Kidney (tissue), 14 donors: ENCODE measurements around the gene NOL12. TPM values are rescaled to one million over a fixed set of nuclear protein-coding genes. Genes with fewer than 3 reads are reported as not detected.

Experiments used
- DNase-seq, 5 donors: peaks; one replicate each; pipeline ENCODE4 v3.0.0-alpha.2; 2013 to 2020
- FAIRE-seq: peaks from 2 replicates; lab custom pipeline; 2012; peaks lifted over from hg19 to GRCh38; lab: Jason Lieb, UNC
- H3K27ac ChIP-seq, 2 donors: one replicate each; pipeline ENCODE4 v1.7.0; 2013; ENCODE audit warnings: low read depth in 2 of 2, low read length in 2 of 2, inconsistent platforms in 1 of 2
- H3K27me3 ChIP-seq: one replicate; pipeline ENCODE4 v1.7.1; 2013; ENCODE audit warnings: low read length, inconsistent platforms; ENCODE audit not compliant: control insufficient read depth, insufficient read depth
- H3K36me3 ChIP-seq, 3 donors: one replicate each; pipeline versions ENCODE4 v1.7.0 to v1.7.1; 2013; ENCODE audit warnings: low read length in 3 of 3, control low read depth in 1 of 3, inconsistent platforms in 1 of 3; ENCODE audit not compliant: insufficient read depth in 3 of 3, control insufficient read depth in 2 of 3
- H3K4me1 ChIP-seq, 3 donors: one replicate each; pipeline versions ENCODE4 v1.7.0 to v1.7.1; 2013; ENCODE audit warnings: low read length in 3 of 3, inconsistent platforms in 1 of 3, low read depth in 1 of 3; ENCODE audit not compliant: control insufficient read depth in 2 of 3, insufficient read depth in 2 of 3
- H3K4me3 ChIP-seq, 3 donors: one replicate each; pipeline versions ENCODE4 v1.7.0 to v1.8.1; 2013; ENCODE audit warnings: low read length in 3 of 3, control low read depth in 1 of 3, inconsistent platforms in 1 of 3
- H3K9ac ChIP-seq, 3 donors: one replicate each; pipeline versions ENCODE4 v1.7.0 to v1.7.1; 2013; ENCODE audit warnings: low read length in 3 of 3, control low read depth in 1 of 3, inconsistent platforms in 1 of 3
- H3K9me3 ChIP-seq, 3 donors: one replicate each; pipeline versions ENCODE4 v1.7.0 to v1.7.1; 2013; ENCODE audit warnings: low read length in 3 of 3, control low read depth in 1 of 3, inconsistent platforms in 1 of 3; ENCODE audit not compliant: control insufficient read depth in 2 of 3, insufficient read depth in 1 of 3
- CTCF ChIP-seq: IDR thresholded peaks from 3 replicates; pipeline ENCODE4 v1.5.1; 2012; ENCODE audit warnings: mild to moderate bottlenecking, moderate library complexity, borderline replicate concordance; ENCODE audit not compliant: insufficient read depth; ENCODE audit errors: extremely low read depth
- intact Hi-C: fragments of 100-400 bp; cut with DNase I; formaldehyde crosslinking; loops from one replicate; pipeline ENCODE4 v1.11.1; 2022
- polyA plus RNA-seq: library from polyadenylated mRNA; stranded (reverse); fragments of 350-450 nt; fragmentation: Illumina TruSeq; extraction: RNeasy Lipid Tissue Mini Kit (QIAGEN cat#74804); gene quantifications from one replicate; pipeline ENCODE4 v1.2.3, GENCODE V29; 2014; ENCODE audit warnings: low read depth, low replicate concordance; ENCODE audit not compliant: insufficient read depth
- total RNA-seq: library from RNA; stranded (reverse); fragmentation: NEBNext Ultra II Directional; extraction: Animal tissue kit (Norgen Biotek cat#: 25700); gene quantifications from one replicate; pipeline ENCODE4 v1.2.1, GENCODE V29; 2021
- donor health status: control.
- donor health status: control.
- donor health status: control.
- donor health status: control.
- donor health status: control.
- donor health status: DM: yes; HTN: yes; CAD: no.
- donor health status: Normal renal cell carcinoma (clear cell type).

NOL12 gene
- total and polyA plus RNA-seq, 2 donors from 2014 or later = 26.3 to 27.5 TPM

GRCh38 chr22:37734402-37734700 is 48.2 kb downstream of the NOL12 start:
- Histone ChIP-seq H3K9me3 (no peaks in the 10 kb centered on the region), H3K27ac (no peak overlapping the region)
- no peak for FAIRE-seq

GRCh38 chr22:37734964-37735451 is 48.9 kb downstream of the NOL12 start:
- DNase-seq (peak in 4 of 5 donors; percentile 47 to 73 (median 60)), FAIRE-seq (no peak)
- TF ChIP-seq CTCF = peak; percentile 47
- no peaks in the 10 kb centered on the region for H3K27me3 ChIP-seq
- intact Hi-C loops = no loop called here
- no peaks in the 10 kb centered on the region for H3K9me3 ChIP-seq
- H3K4me3 ChIP-seq = no peak overlapping the region
- H3K9ac ChIP-seq = no peak overlapping the region
- peaks cover 0 to 2% (median 0%) of the 10 kb centered on the region in 3 donors for H3K4me1 ChIP-seq
- H3K36me3 ChIP-seq = no peaks in the 10 kb centered on the region
- H3K27ac ChIP-seq = no peak overlapping the region

More at GRCh38 chr22:37734402-37734700, 48.2 kb downstream of the NOL12 start:
- no peak for TF ChIP-seq CTCF
- Histone ChIP-seq H3K9ac (no peak overlapping the region), H3K36me3 (no peaks in the 10 kb centered on the region), H3K4me3 (no peak overlapping the region), H3K4me1 (peaks cover 0 to 2% (median 0%) of the 10 kb centered on the region in 3 donors), H3K27me3 (no peaks in the 10 kb centered on the region)
- DNase-seq = peak in 1 of 5 donors; percentile 54
- intact Hi-C loops = no loop called here

GRCh38 chr22:37739035-37739434 is 52.9 kb downstream of the NOL12 start:
- Histone ChIP-seq H3K27me3 (no peaks in the 10 kb centered on the region), H3K4me3 (no peak overlapping the region), H3K27ac (no peak overlapping the region), H3K9me3 (no peaks in the 10 kb centered on the region), H3K4me1 (peaks cover 0 to 5% (median 2%) of the 10 kb centered on the region in 3 donors), H3K36me3 (no peaks in the 10 kb centered on the region), H3K9ac (no peak overlapping the region)
- peak; percentile 85 to 93 (median 89) for DNase-seq
- no peak for FAIRE-seq
- intact Hi-C loops = no loop called here
- no peak for TF ChIP-seq CTCF

GRCh38 chr22:37739611-37740049 is 53.5 kb downstream of the NOL12 start:
- Histone ChIP-seq H3K27me3 (no peaks in the 10 kb centered on the region), H3K4me1 (peaks cover 0 to 5% (median 2%) of the 10 kb centered on the region in 3 donors), H3K9ac (no peak overlapping the region), H3K9me3 (no peaks in the 10 kb centered on the region), H3K4me3 (no peak overlapping the region), H3K27ac (no peak overlapping the region), H3K36me3 (no peaks in the 10 kb centered on the region)
- TF ChIP-seq CTCF = no peak
- intact Hi-C loops = no loop called here
- FAIRE-seq = no peak
- no peak for DNase-seq
